ENCODE results near the gene IRX4. TPM values are rescaled to one million over a fixed set of nuclear protein-coding genes. Genes with fewer than 3 reads are reported as not detected.

IRX4 gene
- total RNA-seq, 4 donors from 2014 or later = not detected

- no peak overlapping the region for H3K27ac ChIP-seq
- no peak for TF ChIP-seq CTCF (IDR thresholded peaks at IDR 0.05)
- TF ChIP-seq POLR2A (IDR thresholded peaks at IDR 0.05) = no peak
- DNase-seq = no peak
- peaks cover 0 to 4% (median 0%) of the 10 kb centered on the region in 4 donors for H3K9me3 ChIP-seq
- H3K4me1 ChIP-seq = peaks cover 0 to 20% (median 1%) of the 10 kb centered on the region in 4 donors
- peaks cover 0 to 78% of the 10 kb centered on the region in 2 donors for H3K27me3 ChIP-seq
- no peak overlapping the region for H3K4me3 ChIP-seq
- no peaks in the 10 kb centered on the region for H3K36me3 ChIP-seq
These were observed 5.3 kb downstream of the IRX4 start for GRCh38 chr5:1877103-1878049.

- no peak for DNase-seq
- Histone ChIP-seq H3K36me3 (no peaks in the 10 kb centered on the region), H3K27ac (no peak overlapping the region), H3K4me1 (peaks cover 0 to 17% (median 0%) of the 10 kb centered on the region in 4 donors), H3K27me3 (peaks cover 0 to 71% of the 10 kb centered on the region in 2 donors), H3K9me3 (no peaks in the 10 kb centered on the region), H3K4me3 (no peak overlapping the region)
- TF ChIP-seq POLR2A (IDR thresholded peaks at IDR 0.05) (no peak), CTCF (IDR thresholded peaks at IDR 0.05) (no peak)
These were observed 6.1 kb downstream of the IRX4 start for GRCh38 chr5:1876660-1877064.

DNA sequence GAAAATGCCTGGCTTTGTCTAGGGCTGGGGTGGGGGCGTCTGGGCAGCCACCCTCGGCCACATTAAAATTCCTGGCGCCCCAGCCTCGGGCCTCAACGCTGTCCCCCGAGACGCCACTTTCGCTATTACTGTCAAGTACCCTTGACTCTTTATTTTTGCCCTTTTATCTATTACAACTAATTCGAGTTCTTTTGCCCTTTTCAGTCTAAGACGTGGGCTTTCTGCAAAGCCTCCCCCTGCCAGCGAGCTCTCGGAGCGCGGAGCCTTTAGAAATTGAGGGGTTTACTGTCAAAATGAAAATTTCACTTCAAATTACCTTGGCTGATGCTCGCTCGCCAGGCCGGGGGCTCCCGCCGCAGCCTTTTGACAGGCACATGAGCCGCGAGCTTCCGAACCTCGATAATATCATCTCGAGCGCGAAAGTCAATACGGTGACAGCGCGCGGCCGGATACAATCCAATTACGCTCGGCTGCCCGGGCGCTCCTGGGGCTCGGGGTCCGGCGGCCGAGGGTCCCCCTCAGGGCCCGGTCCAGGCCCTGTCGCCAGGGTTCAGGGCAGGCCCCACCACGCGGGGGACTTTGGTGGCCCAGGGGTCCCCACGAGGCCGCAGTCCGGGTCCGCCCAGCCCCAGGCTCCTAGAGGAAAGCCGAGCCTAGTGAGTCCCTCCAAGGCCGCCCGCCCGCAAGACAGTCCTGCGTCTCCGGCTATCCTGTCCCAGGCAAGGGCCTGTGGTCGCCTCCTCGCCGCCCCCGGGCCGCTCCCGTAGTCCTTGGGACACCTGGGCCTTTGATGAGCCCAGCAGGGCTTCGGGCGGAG, 6.7 kb downstream of the IRX4 start:
- Histone ChIP-seq H3K27ac (no peak overlapping the region), H3K36me3 (no peaks in the 10 kb centered on the region), H3K27me3 (peaks cover 0 to 67% of the 10 kb centered on the region in 2 donors), H3K9me3 (no peaks in the 10 kb centered on the region), H3K4me1 (peaks cover 0 to 17% (median 0%) of the 10 kb centered on the region in 4 donors), H3K4me3 (no peak overlapping the region)
- DNase-seq = no peak
- TF ChIP-seq POLR2A (IDR thresholded peaks at IDR 0.05) = no peak
- TF ChIP-seq CTCF (IDR thresholded peaks at IDR 0.05) = no peak

- H3K27me3 ChIP-seq = peaks cover 0 to 62% of the 10 kb centered on the region in 2 donors
- no peak for DNase-seq
These were observed 7.4 kb downstream of the IRX4 start for GRCh38 chr5:1875281-1875842.

More at GRCh38 chr5:1875281-1875842, 7.4 kb downstream of the IRX4 start:
- no peak overlapping the region for H3K27ac ChIP-seq
- H3K4me1 ChIP-seq = peaks cover 0 to 17% (median 0%) of the 10 kb centered on the region in 4 donors
- H3K4me3 ChIP-seq = no peak overlapping the region
- no peak for TF ChIP-seq POLR2A (IDR thresholded peaks at IDR 0.05)
- no peak for TF ChIP-seq CTCF (IDR thresholded peaks at IDR 0.05)
- no peaks in the 10 kb centered on the region for H3K36me3 ChIP-seq
- H3K9me3 ChIP-seq = no peaks in the 10 kb centered on the region
